SK-N-SH treated with all-trans-retinoic acid at 6 μM for 48 hours (cell line): Measurements from ENCODE around the gene CHCHD6.

Experiments
- ATAC-seq: fragments of 200-7000 bp; cut with Tn5 transposase; 3 replicates; pipeline ENCODE4 v1.9.1; 2020; ENCODE audit warnings: mild to moderate bottlenecking, moderate library complexity
- ARNTL ChIP-seq: fragments of 450-650 bp; formaldehyde crosslinking; IDR thresholded peaks from 2 replicates; pipeline ENCODE4 v1.5.0; 2020; ENCODE audit warnings: low read depth, mild to moderate bottlenecking, moderate library complexity, borderline replicate concordance
- BACH2 ChIP-seq: fragments of 250-450 bp; sonication (Bioruptor Pico); IDR thresholded peaks from 2 replicates; pipeline ENCODE4 v1.9.0; 2021; ENCODE audit warnings: mild to moderate bottlenecking, borderline replicate concordance
- GLIS3 ChIP-seq: fragments of 250-450 bp; sonication (Bioruptor Pico); IDR thresholded peaks from 2 replicates; pipeline ENCODE4 v1.5.0; 2020; ENCODE audit warnings: mild to moderate bottlenecking, moderate library complexity
- ISL1 ChIP-seq: fragments of 250-450 bp; sonication (Bioruptor Pico); IDR thresholded peaks from 2 replicates; pipeline ENCODE4 v2.1.2; 2022; ENCODE audit warnings: mild to moderate bottlenecking, moderate library complexity
- OSR1 ChIP-seq: fragments of 250-450 bp; sonication (Bioruptor Pico); IDR thresholded peaks from 2 replicates; pipeline ENCODE4 v1.8.0; 2022; ENCODE audit warnings: moderate library complexity, mild to moderate bottlenecking, inconsistent platforms
- PPARA ChIP-seq: fragments of 250-450 bp; sonication (Bioruptor Pico); IDR thresholded peaks from 2 replicates; pipeline ENCODE4 v1.5.0; 2020; ENCODE audit warnings: mild to moderate bottlenecking, borderline replicate concordance
- RARB ChIP-seq: fragments of 250-450 bp; sonication (Bioruptor Pico); IDR thresholded peaks from 2 replicates; pipeline ENCODE4 v1.8.0; 2021; ENCODE audit warnings: mild to moderate bottlenecking, moderate library complexity
- SNAI2 ChIP-seq: fragments of 250-450 bp; sonication (Bioruptor Pico); IDR thresholded peaks from 2 replicates; pipeline ENCODE4 v1.5.0; 2020; ENCODE audit warnings: mild to moderate bottlenecking, moderate library complexity
- TCF4 ChIP-seq: fragments of 250-450 bp; sonication (Bioruptor Pico); IDR thresholded peaks from 2 replicates; pipeline ENCODE4 v1.8.0; 2021; ENCODE audit warnings: mild to moderate bottlenecking, moderate library complexity, borderline replicate concordance
- TOX ChIP-seq: fragments of 250-450 bp; sonication (Bioruptor Pico); IDR thresholded peaks from 2 replicates; pipeline ENCODE4 v1.8.0; 2021; ENCODE audit warnings: mild to moderate bottlenecking, moderate library complexity, borderline replicate concordance
- ZC3H10 ChIP-seq: fragments of 250-450 bp; sonication (Bioruptor Pico); IDR thresholded peaks from 2 replicates; pipeline ENCODE4 v1.5.1; 2021; ENCODE audit warnings: mild to moderate bottlenecking, moderate library complexity
- ZFP3 ChIP-seq: fragments of 250-450 bp; sonication (Bioruptor Pico); IDR thresholded peaks from 2 replicates; pipeline ENCODE4 v1.5.0; 2020; ENCODE audit warnings: mild to moderate bottlenecking, moderate library complexity
- ZFP30 ChIP-seq: fragments of 450-650 bp; formaldehyde crosslinking; IDR thresholded peaks from 2 replicates; pipeline ENCODE4 v1.5.0; 2022; ENCODE audit warnings: mild to moderate bottlenecking, moderate library complexity
- ZNF565 ChIP-seq: fragments of 450-650 bp; formaldehyde crosslinking; conservative IDR thresholded peaks from 2 replicates; pipeline ENCODE4 v1.5.0; 2020; ENCODE audit warnings: low read depth, mild to moderate bottlenecking, moderate library complexity
- ZNF70 ChIP-seq: fragments of 450-650 bp; formaldehyde crosslinking; IDR thresholded peaks from 2 replicates; pipeline ENCODE4 v1.5.0; 2020; ENCODE audit warnings: mild to moderate bottlenecking, moderate library complexity
- ZNF8 ChIP-seq: fragments of 450-650 bp; formaldehyde crosslinking; IDR thresholded peaks from 2 replicates; pipeline ENCODE4 v1.5.0; 2020; ENCODE audit warnings: mild to moderate bottlenecking, moderate library complexity
- TF ChIP-seq, protein P1 (sequence below): fragments of 250-450 bp; sonication (Bioruptor Pico); IDR thresholded peaks from 2 replicates; pipeline ENCODE4 v1.5.1; 2021; ENCODE audit warnings: mild to moderate bottlenecking, moderate library complexity
- TF ChIP-seq, protein P2 (sequence below): fragments of 250-450 bp; sonication (Bioruptor Pico); IDR thresholded peaks from 2 replicates; pipeline ENCODE4 v1.8.0; 2020; ENCODE audit warnings: mild to moderate bottlenecking, moderate library complexity, borderline replicate concordance
- TF ChIP-seq, protein P3 (sequence below): fragments of 250-450 bp; sonication (Bioruptor Pico); IDR thresholded peaks from 2 replicates; pipeline ENCODE4 v1.5.1; 2020; ENCODE audit warnings: low read depth, mild to moderate bottlenecking, moderate library complexity
- TF ChIP-seq, protein P4 (sequence below): fragments of 250-450 bp; sonication (Bioruptor Pico); IDR thresholded peaks from 2 replicates; pipeline ENCODE4 v1.5.0; 2020; ENCODE audit warnings: mild to moderate bottlenecking, moderate library complexity

The CHCHD6 gene

DNA sequence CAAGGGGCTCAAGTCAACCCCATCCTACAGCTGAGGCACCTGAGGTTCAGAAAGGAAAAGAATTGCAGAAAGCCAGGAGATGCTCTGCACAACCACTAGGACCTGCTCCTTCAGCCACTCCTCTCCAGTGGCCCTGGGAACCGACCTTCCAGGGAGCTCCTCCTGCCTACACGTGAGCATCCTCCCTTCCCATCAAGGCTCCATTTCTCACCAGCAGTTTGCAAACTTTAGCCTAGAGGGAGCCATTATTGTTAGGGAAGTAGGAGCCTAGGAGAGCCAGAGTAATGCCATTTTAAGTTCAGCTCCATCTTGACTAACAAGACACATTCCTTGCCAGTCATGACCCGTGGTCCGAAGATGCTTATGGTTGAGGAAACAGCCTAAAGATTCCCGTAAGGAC is 11.2 kb upstream of the CHCHD6 start (continued):
- no peak for TF ChIP-seq ZFP30 (CRISPR knock-in tag)
- no peak for TF ChIP-seq SNAI2
- TF ChIP-seq, protein P1, sequence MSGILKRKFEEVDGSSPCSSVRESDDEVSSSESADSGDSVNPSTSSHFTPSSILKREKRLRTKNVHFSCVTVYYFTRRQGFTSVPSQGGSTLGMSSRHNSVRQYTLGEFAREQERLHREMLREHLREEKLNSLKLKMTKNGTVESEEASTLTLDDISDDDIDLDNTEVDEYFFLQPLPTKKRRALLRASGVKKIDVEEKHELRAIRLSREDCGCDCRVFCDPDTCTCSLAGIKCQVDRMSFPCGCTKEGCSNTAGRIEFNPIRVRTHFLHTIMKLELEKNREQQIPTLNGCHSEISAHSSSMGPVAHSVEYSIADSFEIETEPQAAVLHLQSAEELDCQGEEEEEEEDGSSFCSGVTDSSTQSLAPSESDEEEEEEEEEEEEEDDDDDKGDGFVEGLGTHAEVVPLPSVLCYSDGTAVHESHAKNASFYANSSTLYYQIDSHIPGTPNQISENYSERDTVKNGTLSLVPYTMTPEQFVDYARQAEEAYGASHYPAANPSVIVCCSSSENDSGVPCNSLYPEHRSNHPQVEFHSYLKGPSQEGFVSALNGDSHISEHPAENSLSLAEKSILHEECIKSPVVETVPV (CRISPR knock-in tag): no peak

DNA sequence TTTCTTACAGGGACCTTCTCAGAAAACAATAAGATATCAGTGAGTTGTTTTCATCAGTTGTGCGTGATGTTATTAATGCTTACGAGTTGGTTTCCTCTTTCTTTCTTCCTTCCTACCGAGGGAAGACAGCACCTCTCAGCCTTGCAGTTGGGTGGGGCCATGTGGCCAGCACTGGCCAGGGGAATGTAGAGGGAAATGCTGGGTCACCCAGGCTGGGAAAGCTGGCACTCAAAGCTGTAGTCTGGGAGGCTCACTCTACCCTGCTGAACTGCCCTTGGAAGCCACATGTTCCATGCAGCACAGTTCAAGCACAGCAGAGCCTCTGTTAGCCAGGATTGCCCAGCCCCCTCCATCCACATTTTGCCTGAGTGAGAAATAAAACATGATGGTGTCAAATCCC is 10.1 kb upstream of the CHCHD6 start:
- no peak for ATAC-seq
- TF ChIP-seq TCF4 (CRISPR knock-in tag): no peak
- no peak for TF ChIP-seq ZNF70 (CRISPR knock-in tag)
- TF ChIP-seq GLIS3 (CRISPR knock-in tag): no peak

DNA sequence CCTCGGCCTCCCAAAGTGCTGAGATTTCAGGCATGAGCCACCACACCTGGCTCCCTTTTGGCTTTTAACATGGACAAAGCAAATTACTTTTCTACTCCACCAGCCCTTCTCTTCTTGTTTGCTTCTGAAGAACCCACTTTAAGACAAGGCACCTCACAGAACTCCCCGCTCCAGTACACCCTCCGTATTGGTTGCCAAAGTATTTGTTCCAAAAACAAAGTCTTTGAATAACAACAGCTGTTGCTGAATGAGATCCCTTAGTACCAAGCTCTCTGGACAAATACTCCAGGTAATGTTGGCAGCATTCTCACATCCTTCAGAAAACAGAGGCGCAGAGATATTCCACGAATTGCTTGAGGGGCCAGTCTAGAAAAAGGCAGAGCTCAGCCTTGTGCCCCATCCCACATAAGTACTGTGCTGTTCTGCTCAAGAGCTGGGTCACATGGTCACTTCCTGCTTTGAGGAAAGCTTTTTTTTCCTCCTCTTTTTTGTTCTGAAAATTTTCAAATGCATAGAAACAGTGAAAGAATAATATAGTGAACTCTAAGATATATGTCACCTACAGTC is 7.3 kb upstream of the CHCHD6 start:
- no peak for ATAC-seq
- TF ChIP-seq, protein P2, sequence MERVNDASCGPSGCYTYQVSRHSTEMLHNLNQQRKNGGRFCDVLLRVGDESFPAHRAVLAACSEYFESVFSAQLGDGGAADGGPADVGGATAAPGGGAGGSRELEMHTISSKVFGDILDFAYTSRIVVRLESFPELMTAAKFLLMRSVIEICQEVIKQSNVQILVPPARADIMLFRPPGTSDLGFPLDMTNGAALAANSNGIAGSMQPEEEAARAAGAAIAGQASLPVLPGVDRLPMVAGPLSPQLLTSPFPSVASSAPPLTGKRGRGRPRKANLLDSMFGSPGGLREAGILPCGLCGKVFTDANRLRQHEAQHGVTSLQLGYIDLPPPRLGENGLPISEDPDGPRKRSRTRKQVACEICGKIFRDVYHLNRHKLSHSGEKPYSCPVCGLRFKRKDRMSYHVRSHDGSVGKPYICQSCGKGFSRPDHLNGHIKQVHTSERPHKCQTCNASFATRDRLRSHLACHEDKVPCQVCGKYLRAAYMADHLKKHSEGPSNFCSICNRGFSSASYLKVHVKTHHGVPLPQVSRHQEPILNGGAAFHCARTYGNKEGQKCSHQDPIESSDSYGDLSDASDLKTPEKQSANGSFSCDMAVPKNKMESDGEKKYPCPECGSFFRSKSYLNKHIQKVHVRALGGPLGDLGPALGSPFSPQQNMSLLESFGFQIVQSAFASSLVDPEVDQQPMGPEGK (CRISPR knock-in tag): no peak
- TF ChIP-seq GLIS3 (CRISPR knock-in tag) (no peak), BACH2 (CRISPR knock-in tag) (no peak), OSR1 (CRISPR knock-in tag) (no peak), ZNF565 (CRISPR knock-in tag) (no peak), ISL1 (CRISPR knock-in tag) (no peak), SNAI2 (no peak), TOX (CRISPR knock-in tag) (no peak)
- TF ChIP-seq, protein P3, sequence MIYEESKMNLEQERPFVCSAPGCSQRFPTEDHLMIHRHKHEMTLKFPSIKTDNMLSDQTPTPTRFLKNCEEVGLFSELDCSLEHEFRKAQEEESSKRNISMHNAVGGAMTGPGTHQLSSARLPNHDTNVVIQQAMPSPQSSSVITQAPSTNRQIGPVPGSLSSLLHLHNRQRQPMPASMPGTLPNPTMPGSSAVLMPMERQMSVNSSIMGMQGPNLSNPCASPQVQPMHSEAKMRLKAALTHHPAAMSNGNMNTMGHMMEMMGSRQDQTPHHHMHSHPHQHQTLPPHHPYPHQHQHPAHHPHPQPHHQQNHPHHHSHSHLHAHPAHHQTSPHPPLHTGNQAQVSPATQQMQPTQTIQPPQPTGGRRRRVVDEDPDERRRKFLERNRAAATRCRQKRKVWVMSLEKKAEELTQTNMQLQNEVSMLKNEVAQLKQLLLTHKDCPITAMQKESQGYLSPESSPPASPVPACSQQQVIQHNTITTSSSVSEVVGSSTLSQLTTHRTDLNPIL: no peak

DNA sequence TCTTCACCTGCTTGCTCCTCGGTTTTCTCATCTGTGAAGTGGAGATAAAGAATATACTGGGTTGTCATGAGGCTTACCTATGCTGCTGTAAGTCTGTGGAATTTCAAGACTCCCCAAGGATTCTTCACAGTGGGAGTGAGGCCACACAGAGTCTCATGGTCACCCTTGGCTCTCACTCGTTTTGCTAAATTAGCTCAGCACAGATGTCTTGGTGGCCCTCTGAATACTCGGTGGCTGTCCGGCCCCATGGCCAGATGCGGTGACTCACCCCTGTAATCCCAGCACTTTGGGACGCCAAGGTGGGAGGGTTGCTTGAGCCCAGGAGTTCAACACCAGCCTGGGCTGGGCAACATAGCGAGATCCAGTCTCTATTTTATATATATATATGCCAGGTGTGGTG is 5.0 kb upstream of the CHCHD6 start:
- no peak for ATAC-seq
- no peak for TF ChIP-seq ISL1 (CRISPR knock-in tag)
- no peak for TF ChIP-seq PPARA
- TF ChIP-seq, protein P3: no peak
- TF ChIP-seq, protein P1 (CRISPR knock-in tag): no peak
- no peak for TF ChIP-seq ZNF565 (CRISPR knock-in tag)
- no peak for TF ChIP-seq RARB (CRISPR knock-in tag)
- TF ChIP-seq, protein P4, sequence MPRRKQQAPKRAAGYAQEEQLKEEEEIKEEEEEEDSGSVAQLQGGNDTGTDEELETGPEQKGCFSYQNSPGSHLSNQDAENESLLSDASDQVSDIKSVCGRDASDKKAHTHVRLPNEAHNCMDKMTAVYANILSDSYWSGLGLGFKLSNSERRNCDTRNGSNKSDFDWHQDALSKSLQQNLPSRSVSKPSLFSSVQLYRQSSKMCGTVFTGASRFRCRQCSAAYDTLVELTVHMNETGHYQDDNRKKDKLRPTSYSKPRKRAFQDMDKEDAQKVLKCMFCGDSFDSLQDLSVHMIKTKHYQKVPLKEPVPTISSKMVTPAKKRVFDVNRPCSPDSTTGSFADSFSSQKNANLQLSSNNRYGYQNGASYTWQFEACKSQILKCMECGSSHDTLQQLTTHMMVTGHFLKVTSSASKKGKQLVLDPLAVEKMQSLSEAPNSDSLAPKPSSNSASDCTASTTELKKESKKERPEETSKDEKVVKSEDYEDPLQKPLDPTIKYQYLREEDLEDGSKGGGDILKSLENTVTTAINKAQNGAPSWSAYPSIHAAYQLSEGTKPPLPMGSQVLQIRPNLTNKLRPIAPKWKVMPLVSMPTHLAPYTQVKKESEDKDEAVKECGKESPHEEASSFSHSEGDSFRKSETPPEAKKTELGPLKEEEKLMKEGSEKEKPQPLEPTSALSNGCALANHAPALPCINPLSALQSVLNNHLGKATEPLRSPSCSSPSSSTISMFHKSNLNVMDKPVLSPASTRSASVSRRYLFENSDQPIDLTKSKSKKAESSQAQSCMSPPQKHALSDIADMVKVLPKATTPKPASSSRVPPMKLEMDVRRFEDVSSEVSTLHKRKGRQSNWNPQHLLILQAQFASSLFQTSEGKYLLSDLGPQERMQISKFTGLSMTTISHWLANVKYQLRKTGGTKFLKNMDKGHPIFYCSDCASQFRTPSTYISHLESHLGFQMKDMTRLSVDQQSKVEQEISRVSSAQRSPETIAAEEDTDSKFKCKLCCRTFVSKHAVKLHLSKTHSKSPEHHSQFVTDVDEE (CRISPR knock-in tag): no peak
- TF ChIP-seq SNAI2: no peak
- TF ChIP-seq OSR1 (CRISPR knock-in tag): no peak
- TF ChIP-seq ZFP3 (CRISPR knock-in tag): no peak
- TF ChIP-seq ZNF8: no peak
- no peak for TF ChIP-seq TCF4 (CRISPR knock-in tag)
- TF ChIP-seq ARNTL (CRISPR knock-in tag): no peak
- no peak for TF ChIP-seq BACH2 (CRISPR knock-in tag)
- TF ChIP-seq ZC3H10 (CRISPR knock-in tag): no peak
- no peak for TF ChIP-seq ZNF70 (CRISPR knock-in tag)
- TF ChIP-seq TOX (CRISPR knock-in tag): no peak
- TF ChIP-seq, all 23 proteins: peak for 0
